ENCODE measurements around the gene ETV3. TPM values are rescaled to one million over a fixed set of nuclear protein-coding genes. Genes with fewer than 3 reads are reported as not detected.
A peak's percentile ranks its signal among the peaks of the same experiment; 100 is the strongest.

The ETV3 gene
- total and polyA plus RNA-seq, 10 of the 15 experiments (the other 5 are each of a cell fraction or from before 2014, with no cell fraction given), result 1.7 to 13.8 (median 7.2) TPM

GRCh38 chr1:157136133-157136532 is 2.1 kb downstream of the ETV3 start:
- no peak for DNase-seq (ENCODE audit: low read depth, low spot score)
- Histone ChIP-seq H3K4me2 (ENCODE audit: control insufficient read depth, insufficient read depth) (peak overlapping the region; percentile 88), H3K79me2 (ENCODE audit: control insufficient read depth, insufficient read depth, low read length) (peaks cover 29% of the 10 kb centered on the region), H3K4me3 (peak overlapping the region; percentile 96), H3K4me1 (ENCODE audit: control insufficient read depth, insufficient read depth, low read length) (peaks cover 13% of the 10 kb centered on the region; the same call in 1 of the 2 replicates), H3K27me3 (replicated peaks in 1 of 2; ENCODE audit: control insufficient read depth in 2 of 2, insufficient read depth in 2 of 2, low read length in 1 of 2) (no peaks in the 10 kb centered on the region), H3K9ac (ENCODE audit: control insufficient read depth, insufficient read depth, low read length) (peak overlapping the region; percentile 33; the same call in 1 of the 2 replicates), H3K9me3 (replicated peaks; ENCODE audit: control insufficient read depth, insufficient read depth, low read length) (no peaks in the 10 kb centered on the region), H3K27ac (ENCODE audit: control insufficient read depth, insufficient read depth) (no peak overlapping the region), H4K20me1 (ENCODE audit: control insufficient read depth, insufficient read depth) (no peaks in the 10 kb centered on the region; the same call in 1 of the 2 replicates), H2AFZ (ENCODE audit: control insufficient read depth, low read depth, low read length) (no peak overlapping the region), H3K36me3 (ENCODE audit: control insufficient read depth in 2 of 2, insufficient read depth in 2 of 2, low read length in 1 of 2) (peaks cover 4 to 11% of the 10 kb centered on the region in 2 experiments)
- intact Hi-C loops (cut with micrococcal nuclease; ENCODE audit: unreplicated experiment), result loop anchor here (5.0 kb wide), 1 partner anchor 44 kb away; no protein-coding TSS in a partner anchor
- CTCF ChIA-PET, result interaction anchor here (0.8 to 5.3 kb wide), 7 partner anchors 12 to 410 kb away, joined by 3 to 74 read pairs (median 4); no protein-coding TSS in a partner anchor
- TF ChIP-seq, protein P1, sequence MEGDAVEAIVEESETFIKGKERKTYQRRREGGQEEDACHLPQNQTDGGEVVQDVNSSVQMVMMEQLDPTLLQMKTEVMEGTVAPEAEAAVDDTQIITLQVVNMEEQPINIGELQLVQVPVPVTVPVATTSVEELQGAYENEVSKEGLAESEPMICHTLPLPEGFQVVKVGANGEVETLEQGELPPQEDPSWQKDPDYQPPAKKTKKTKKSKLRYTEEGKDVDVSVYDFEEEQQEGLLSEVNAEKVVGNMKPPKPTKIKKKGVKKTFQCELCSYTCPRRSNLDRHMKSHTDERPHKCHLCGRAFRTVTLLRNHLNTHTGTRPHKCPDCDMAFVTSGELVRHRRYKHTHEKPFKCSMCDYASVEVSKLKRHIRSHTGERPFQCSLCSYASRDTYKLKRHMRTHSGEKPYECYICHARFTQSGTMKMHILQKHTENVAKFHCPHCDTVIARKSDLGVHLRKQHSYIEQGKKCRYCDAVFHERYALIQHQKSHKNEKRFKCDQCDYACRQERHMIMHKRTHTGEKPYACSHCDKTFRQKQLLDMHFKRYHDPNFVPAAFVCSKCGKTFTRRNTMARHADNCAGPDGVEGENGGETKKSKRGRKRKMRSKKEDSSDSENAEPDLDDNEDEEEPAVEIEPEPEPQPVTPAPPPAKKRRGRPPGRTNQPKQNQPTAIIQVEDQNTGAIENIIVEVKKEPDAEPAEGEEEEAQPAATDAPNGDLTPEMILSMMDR (IDR thresholded peaks at IDR 0.05 in 2 of 3, conservative IDR thresholded peaks at IDR 0.05 in 1 of 3; ENCODE audit: control insufficient read depth in 2 of 3, extremely low read depth in 1 of 3, insufficient read depth in 1 of 3, low read depth in 3 of 3, low read length in 3 of 3), result peak in 1 of 3 experiments; percentile 16; a peak in 1 of 6 replicates
- TF ChIP-seq YY1 (IDR thresholded peaks at IDR 0.05; ENCODE audit: low read depth, low read length) (0 out of 2 replicates have a peak, but pooled peaks have one; percentile 10), POLR2AphosphoS5 (IDR thresholded peaks at IDR 0.05; ENCODE audit: low read length) (no peak)
- POLR2A ChIA-PET, result interaction anchor here (0.8 kb wide), 1 partner anchor 31 kb away, joined by 3 read pairs; no protein-coding TSS in a partner anchor
- RAD21 ChIA-PET (ENCODE audit: unreplicated experiment), result interaction anchor here (2.0 to 5.7 kb wide), 3 partner anchors 19 to 48 kb away, joined by 7 to 54 read pairs (median 34); no protein-coding TSS in a partner anchor
- no peak for FAIRE-seq
- no TSS peak for BruUV-seq (replicated peaks)
- in situ Hi-C loops (cut with MboI), result no loop called here
- WGBS (ENCODE audit: insufficient coverage, insufficient replicate concordance, low lambda C conversion rate, missing lambda C conversion rate), result 88% methylated on average over 4 of the region's 4 CpGs
- no peak for ATAC-seq
- SMC1A ChIA-PET (ENCODE audit: uncharacterized antibody, unreplicated experiment), result interaction anchor here (1.2 to 8.3 kb wide), 11 partner anchors 11 to 96 kb away, joined by 3 to 65 read pairs (median 5); no protein-coding TSS in a partner anchor

Measured in GM12878 (cell line).